ENCODE results near the gene PPFIA1. TPM values are rescaled to one million over a fixed set of nuclear protein-coding genes. Genes with fewer than 3 reads are reported as not detected.

PPFIA1 gene
- polyA plus RNA-seq, 4 donors = 17.8 to 27.3 (median 23.6) TPM

GRCh38 chr11:70314730-70315129 is 44.2 kb downstream of the PPFIA1 start:
- FAIRE-seq (no peak), DNase-seq (no peak)
- H3K27ac ChIP-seq (ENCODE audit: low read depth in 1 of 3, low read length in 2 of 3) = no peak overlapping the region
- no peaks in the 10 kb centered on the region for H3K4me1 ChIP-seq (ENCODE audit: control insufficient read depth in 3 of 3, insufficient read depth in 2 of 3, low read depth in 1 of 3, low read length in 2 of 3)
- WGBS, 3 donors = 79 to 89% (median 87%) methylated on average over 10 of the region's 10 CpGs
- H3K36me3 ChIP-seq (ENCODE audit: control insufficient read depth in 3 of 3, insufficient read depth in 2 of 3, low read depth in 1 of 3, low read length in 3 of 3) = peaks cover 0 to 41% (median 3%) of the 10 kb centered on the region in 3 donors
- no peaks in the 10 kb centered on the region for H3K9me3 ChIP-seq (ENCODE audit: control insufficient read depth in 2 of 2, insufficient read depth in 1 of 2, low read depth in 1 of 2, low read length in 1 of 2)
- no peaks in the 10 kb centered on the region for H3K27me3 ChIP-seq (ENCODE audit: control insufficient read depth in 3 of 3, insufficient read depth in 3 of 3, low read length in 3 of 3)
- no peak overlapping the region for H3K4me3 ChIP-seq (ENCODE audit: low read depth in 1 of 3, low read length in 3 of 3)

- no peak overlapping the region for H3K27ac ChIP-seq (ENCODE audit: low read depth in 1 of 3, low read length in 2 of 3)
- no peak for DNase-seq
- no peaks in the 10 kb centered on the region for H3K27me3 ChIP-seq (ENCODE audit: control insufficient read depth in 3 of 3, insufficient read depth in 3 of 3, low read length in 3 of 3)
- no peaks in the 10 kb centered on the region for H3K4me1 ChIP-seq (ENCODE audit: control insufficient read depth in 3 of 3, insufficient read depth in 2 of 3, low read depth in 1 of 3, low read length in 2 of 3)
- no peak for FAIRE-seq
- H3K4me3 ChIP-seq (ENCODE audit: low read depth in 1 of 3, low read length in 3 of 3) = no peak overlapping the region
- H3K36me3 ChIP-seq (ENCODE audit: control insufficient read depth in 3 of 3, insufficient read depth in 2 of 3, low read depth in 1 of 3, low read length in 3 of 3) = peaks cover 0 to 45% (median 8%) of the 10 kb centered on the region in 3 donors
- no peaks in the 10 kb centered on the region for H3K9me3 ChIP-seq (ENCODE audit: control insufficient read depth in 2 of 2, insufficient read depth in 1 of 2, low read depth in 1 of 2, low read length in 1 of 2)
- 86 to 95% (median 93%) methylated on average over 4 of the region's 4 CpGs for WGBS, 3 donors
Observed at GRCh38 chr11:70315716-70316115, 45.2 kb downstream of the PPFIA1 start.

- DNase-seq (no peak), FAIRE-seq (no peak)
- WGBS, 3 donors = 95 to 96% (median 95%) methylated on average over 14 of the region's 14 CpGs
- Histone ChIP-seq H3K4me3 (ENCODE audit: low read depth in 1 of 3, low read length in 3 of 3) (no peak overlapping the region), H3K27me3 (ENCODE audit: control insufficient read depth in 3 of 3, insufficient read depth in 3 of 3, low read length in 3 of 3) (no peaks in the 10 kb centered on the region), H3K9me3 (ENCODE audit: control insufficient read depth in 2 of 2, insufficient read depth in 1 of 2, low read depth in 1 of 2, low read length in 1 of 2) (no peaks in the 10 kb centered on the region), H3K36me3 (ENCODE audit: control insufficient read depth in 3 of 3, insufficient read depth in 2 of 3, low read depth in 1 of 3, low read length in 3 of 3) (peaks cover 0 to 36% (median 8%) of the 10 kb centered on the region in 3 donors), H3K27ac (ENCODE audit: low read depth in 1 of 3, low read length in 2 of 3) (no peak overlapping the region), H3K4me1 (ENCODE audit: control insufficient read depth in 3 of 3, insufficient read depth in 2 of 3, low read depth in 1 of 3, low read length in 2 of 3) (no peaks in the 10 kb centered on the region)
Observed at GRCh38 chr11:70317581-70318305, 47.3 kb downstream of the PPFIA1 start.

- H3K36me3 ChIP-seq (ENCODE audit: control insufficient read depth in 3 of 3, insufficient read depth in 2 of 3, low read depth in 1 of 3, low read length in 3 of 3) = peaks cover 0 to 34% (median 12%) of the 10 kb centered on the region in 3 donors
- no peaks in the 10 kb centered on the region for H3K4me1 ChIP-seq (ENCODE audit: control insufficient read depth in 3 of 3, insufficient read depth in 2 of 3, low read depth in 1 of 3, low read length in 2 of 3)
- FAIRE-seq (no peak), DNase-seq (no peak)
- H3K27ac ChIP-seq (ENCODE audit: low read depth in 1 of 3, low read length in 2 of 3) = no peak overlapping the region
- no peaks in the 10 kb centered on the region for H3K27me3 ChIP-seq (ENCODE audit: control insufficient read depth in 3 of 3, insufficient read depth in 3 of 3, low read length in 3 of 3)
- H3K9me3 ChIP-seq (ENCODE audit: control insufficient read depth in 2 of 2, insufficient read depth in 1 of 2, low read depth in 1 of 2, low read length in 1 of 2) = no peaks in the 10 kb centered on the region
- H3K4me3 ChIP-seq (ENCODE audit: low read depth in 1 of 3, low read length in 3 of 3) = no peak overlapping the region
- 85 to 89% (median 87%) methylated on average over 10 of the region's 10 CpGs for WGBS, 3 donors
Observed at GRCh38 chr11:70319396-70320076, 49.0 kb downstream of the PPFIA1 start.

GRCh38 chr11:70322666-70323065 is 52.2 kb downstream of the PPFIA1 start:
- DNase-seq (no peak), FAIRE-seq (no peak)
- Histone ChIP-seq H3K9me3 (ENCODE audit: control insufficient read depth in 2 of 2, insufficient read depth in 1 of 2, low read depth in 1 of 2, low read length in 1 of 2) (no peaks in the 10 kb centered on the region), H3K4me1 (ENCODE audit: control insufficient read depth in 3 of 3, insufficient read depth in 2 of 3, low read depth in 1 of 3, low read length in 2 of 3) (no peaks in the 10 kb centered on the region), H3K4me3 (ENCODE audit: low read depth in 1 of 3, low read length in 3 of 3) (no peak overlapping the region), H3K27ac (ENCODE audit: low read depth in 1 of 3, low read length in 2 of 3) (no peak overlapping the region), H3K36me3 (ENCODE audit: control insufficient read depth in 3 of 3, insufficient read depth in 2 of 3, low read depth in 1 of 3, low read length in 3 of 3) (peaks cover 0 to 47% (median 12%) of the 10 kb centered on the region in 3 donors), H3K27me3 (ENCODE audit: control insufficient read depth in 3 of 3, insufficient read depth in 3 of 3, low read length in 3 of 3) (no peaks in the 10 kb centered on the region)
- 95 to 96% (median 95%) methylated on average over 2 of the region's 2 CpGs for WGBS, 3 donors

- no peaks in the 10 kb centered on the region for H3K27me3 ChIP-seq (ENCODE audit: control insufficient read depth in 3 of 3, insufficient read depth in 3 of 3, low read length in 3 of 3)
- DNase-seq = no peak
- H3K9me3 ChIP-seq (ENCODE audit: control insufficient read depth in 2 of 2, insufficient read depth in 1 of 2, low read depth in 1 of 2, low read length in 1 of 2) = no peaks in the 10 kb centered on the region
- H3K27ac ChIP-seq (ENCODE audit: low read depth in 1 of 3, low read length in 2 of 3) = no peak overlapping the region
- H3K36me3 ChIP-seq (ENCODE audit: control insufficient read depth in 3 of 3, insufficient read depth in 2 of 3, low read depth in 1 of 3, low read length in 3 of 3) = peaks cover 0 to 38% (median 12%) of the 10 kb centered on the region in 3 donors
- no peak overlapping the region for H3K4me3 ChIP-seq (ENCODE audit: low read depth in 1 of 3, low read length in 3 of 3)
- FAIRE-seq = no peak
- H3K4me1 ChIP-seq (ENCODE audit: control insufficient read depth in 3 of 3, insufficient read depth in 2 of 3, low read depth in 1 of 3, low read length in 2 of 3) = no peaks in the 10 kb centered on the region
- 85 to 100% (median 94%) methylated on average over 1 of the region's 1 CpG for WGBS, 3 donors
Observed at GRCh38 chr11:70323806-70324205, 53.3 kb downstream of the PPFIA1 start.

GRCh38 chr11:70324376-70325115 is 54.1 kb downstream of the PPFIA1 start:
- peaks cover 0 to 37% (median 12%) of the 10 kb centered on the region in 3 donors for H3K36me3 ChIP-seq (ENCODE audit: control insufficient read depth in 3 of 3, insufficient read depth in 2 of 3, low read depth in 1 of 3, low read length in 3 of 3)
- no peak for DNase-seq
- no peak for FAIRE-seq
- WGBS, 3 donors = 88 to 94% (median 89%) methylated on average over 10 of the region's 10 CpGs
- H3K27ac ChIP-seq (ENCODE audit: low read depth in 1 of 3, low read length in 2 of 3) = no peak overlapping the region
- H3K27me3 ChIP-seq (ENCODE audit: control insufficient read depth in 3 of 3, insufficient read depth in 3 of 3, low read length in 3 of 3) = no peaks in the 10 kb centered on the region
- H3K4me3 ChIP-seq (ENCODE audit: low read depth in 1 of 3, low read length in 3 of 3) = no peak overlapping the region
- no peaks in the 10 kb centered on the region for H3K9me3 ChIP-seq (ENCODE audit: control insufficient read depth in 2 of 2, insufficient read depth in 1 of 2, low read depth in 1 of 2, low read length in 1 of 2)
- H3K4me1 ChIP-seq (ENCODE audit: control insufficient read depth in 3 of 3, insufficient read depth in 2 of 3, low read depth in 1 of 3, low read length in 2 of 3) = no peaks in the 10 kb centered on the region

- H3K36me3 ChIP-seq (ENCODE audit: control insufficient read depth in 3 of 3, insufficient read depth in 2 of 3, low read depth in 1 of 3, low read length in 3 of 3) = peaks cover 0 to 38% (median 9%) of the 10 kb centered on the region in 3 donors
- WGBS, 3 donors = 86 to 97% (median 90%) methylated on average over 3 of the region's 3 CpGs
- no peak for FAIRE-seq
Observed at GRCh38 chr11:70325824-70326223, 55.3 kb downstream of the PPFIA1 start.

More at GRCh38 chr11:70325824-70326223, 55.3 kb downstream of the PPFIA1 start:
- Histone ChIP-seq H3K4me3 (ENCODE audit: low read depth in 1 of 3, low read length in 3 of 3) (no peak overlapping the region), H3K9me3 (ENCODE audit: control insufficient read depth in 2 of 2, insufficient read depth in 1 of 2, low read depth in 1 of 2, low read length in 1 of 2) (no peaks in the 10 kb centered on the region), H3K4me1 (ENCODE audit: control insufficient read depth in 3 of 3, insufficient read depth in 2 of 3, low read depth in 1 of 3, low read length in 2 of 3) (no peaks in the 10 kb centered on the region), H3K27ac (ENCODE audit: low read depth in 1 of 3, low read length in 2 of 3) (no peak overlapping the region), H3K27me3 (ENCODE audit: control insufficient read depth in 3 of 3, insufficient read depth in 3 of 3, low read length in 3 of 3) (no peaks in the 10 kb centered on the region)
- no peak for DNase-seq
